ENCODE results near the gene GRHL1. TPM values are rescaled to one million over a fixed set of nuclear protein-coding genes. Genes with fewer than 3 reads are reported as not detected.

The GRHL1 gene
- total RNA-seq, 6 experiments from 2014 or later, result 0.46 to 0.76 (median 0.59) TPM

- DNase-seq, result peak; percentile 65
- no peaks in the 10 kb centered on the region for H3K36me3 Mint-ChIP-seq (ENCODE audit: low read depth)
These were observed 91.9 kb downstream of the GRHL1 start, which contains the start of gene KLF11 for GRCh38 chr2:10043256-10043905. Gene KLF11 (plus strand): TSS chr2:10043550. CDS start chr2:10043717, 167 bp downstream.

GRCh38 chr2:10043906-10044601 is 92.6 kb downstream of the GRHL1 start:
- Mint-ChIP-seq H3K36me3 (ENCODE audit: low read depth) (no peaks in the 10 kb centered on the region), H3K9me3 (no peaks in the 10 kb centered on the region; the same call in 1 of the 2 replicates), H3K27ac (peak overlapping the region; percentile 29; the same call in 1 of the 2 replicates)

More at GRCh38 chr2:10043256-10043905, 91.9 kb downstream of the GRHL1 start, which contains the start of gene KLF11:
- TF ChIP-seq, protein P1, sequence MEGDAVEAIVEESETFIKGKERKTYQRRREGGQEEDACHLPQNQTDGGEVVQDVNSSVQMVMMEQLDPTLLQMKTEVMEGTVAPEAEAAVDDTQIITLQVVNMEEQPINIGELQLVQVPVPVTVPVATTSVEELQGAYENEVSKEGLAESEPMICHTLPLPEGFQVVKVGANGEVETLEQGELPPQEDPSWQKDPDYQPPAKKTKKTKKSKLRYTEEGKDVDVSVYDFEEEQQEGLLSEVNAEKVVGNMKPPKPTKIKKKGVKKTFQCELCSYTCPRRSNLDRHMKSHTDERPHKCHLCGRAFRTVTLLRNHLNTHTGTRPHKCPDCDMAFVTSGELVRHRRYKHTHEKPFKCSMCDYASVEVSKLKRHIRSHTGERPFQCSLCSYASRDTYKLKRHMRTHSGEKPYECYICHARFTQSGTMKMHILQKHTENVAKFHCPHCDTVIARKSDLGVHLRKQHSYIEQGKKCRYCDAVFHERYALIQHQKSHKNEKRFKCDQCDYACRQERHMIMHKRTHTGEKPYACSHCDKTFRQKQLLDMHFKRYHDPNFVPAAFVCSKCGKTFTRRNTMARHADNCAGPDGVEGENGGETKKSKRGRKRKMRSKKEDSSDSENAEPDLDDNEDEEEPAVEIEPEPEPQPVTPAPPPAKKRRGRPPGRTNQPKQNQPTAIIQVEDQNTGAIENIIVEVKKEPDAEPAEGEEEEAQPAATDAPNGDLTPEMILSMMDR (IDR thresholded peaks at IDR 0.05), result no peak
- Mint-ChIP-seq H3K27ac (peak within 1 kb of the TSS; percentile 95), H3K4me3 (peak within 1 kb of the TSS; percentile 89), H3K4me1 (ENCODE audit: low read depth) (peaks cover 13% of the 10 kb centered on the region), H3K9me3 (no peaks in the 10 kb centered on the region; the same call in 1 of the 2 replicates), H3K27me3 (ENCODE audit: insufficient read depth) (peaks cover 5% of the 10 kb centered on the region)

GRCh38 chr2:10045561-10046355 is 94.3 kb downstream of the GRHL1 start:
- Mint-ChIP-seq H3K27me3 (ENCODE audit: insufficient read depth) (peaks cover 4% of the 10 kb centered on the region), H3K36me3 (ENCODE audit: low read depth) (no peaks in the 10 kb centered on the region), H3K4me1 (ENCODE audit: low read depth) (peaks cover 8% of the 10 kb centered on the region), H3K4me3 (no peak overlapping the region), H3K9me3 (no peaks in the 10 kb centered on the region; the same call in 1 of the 2 replicates), H3K27ac (no peak overlapping the region)
- TF ChIP-seq, protein P1 (IDR thresholded peaks at IDR 0.05), result no peak
- no peak for DNase-seq

More at GRCh38 chr2:10043906-10044601, 92.6 kb downstream of the GRHL1 start:
- H3K4me1 Mint-ChIP-seq (ENCODE audit: low read depth), result peaks cover 8% of the 10 kb centered on the region
- H3K27me3 Mint-ChIP-seq (ENCODE audit: insufficient read depth), result peaks cover 5% of the 10 kb centered on the region
- TF ChIP-seq, protein P1 (IDR thresholded peaks at IDR 0.05), result no peak
- peak; percentile 82 for DNase-seq
- peak overlapping the region; percentile 73 for H3K4me3 Mint-ChIP-seq

GRCh38 chr2:10046931-10047330 is 95.4 kb downstream of the GRHL1 start:
- DNase-seq, result no peak
- Mint-ChIP-seq H3K36me3 (ENCODE audit: low read depth) (no peaks in the 10 kb centered on the region), H3K27me3 (ENCODE audit: insufficient read depth) (peaks cover 3% of the 10 kb centered on the region), H3K4me1 (ENCODE audit: low read depth) (peaks cover 8% of the 10 kb centered on the region), H3K27ac (no peak overlapping the region), H3K4me3 (no peak overlapping the region), H3K9me3 (no peaks in the 10 kb centered on the region; the same call in 1 of the 2 replicates)
- TF ChIP-seq, protein P1 (IDR thresholded peaks at IDR 0.05), result no peak

Measured in HFFc6 (cell line).